Measurements from ENCODE around the gene EPB41L4A.
"Not testable (repeated sequence)": the region's sequence is repeated elsewhere in the genome, so short reads cannot be mapped to it uniquely, and the experiment has no call there.

The EPB41L4A gene

GRCh38 chr5:112397690-112398089 lies 21.4 kb downstream of the EPB41L4A start:
- DNase-seq (ENCODE audit: low read depth): no peak

DNA sequence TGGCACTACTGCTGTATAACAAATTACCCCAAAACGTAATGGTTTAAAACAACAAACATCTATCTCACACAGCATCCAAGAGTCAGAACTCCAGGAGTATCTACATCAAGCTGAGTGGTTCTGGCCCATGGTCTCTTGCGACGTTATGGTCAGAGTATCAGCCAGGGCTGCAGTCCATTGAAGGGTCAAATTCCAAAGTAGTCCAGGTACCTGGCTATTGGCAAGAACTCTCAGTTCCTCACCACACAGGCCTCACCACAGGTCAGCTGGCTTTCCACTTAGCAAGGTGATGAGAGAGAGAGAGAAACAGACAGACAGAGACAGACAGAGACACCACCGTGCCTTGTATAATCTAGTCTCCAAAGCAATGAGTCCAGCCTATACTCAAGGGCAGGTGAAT lies 22.6 kb downstream of the EPB41L4A start:
- DNase-seq (ENCODE audit: low read depth): no peak

GRCh38 chr5:112395299-112395698 lies 23.8 kb downstream of the EPB41L4A start:
- not testable (repeated sequence) for DNase-seq (ENCODE audit: low read depth)

DNA sequence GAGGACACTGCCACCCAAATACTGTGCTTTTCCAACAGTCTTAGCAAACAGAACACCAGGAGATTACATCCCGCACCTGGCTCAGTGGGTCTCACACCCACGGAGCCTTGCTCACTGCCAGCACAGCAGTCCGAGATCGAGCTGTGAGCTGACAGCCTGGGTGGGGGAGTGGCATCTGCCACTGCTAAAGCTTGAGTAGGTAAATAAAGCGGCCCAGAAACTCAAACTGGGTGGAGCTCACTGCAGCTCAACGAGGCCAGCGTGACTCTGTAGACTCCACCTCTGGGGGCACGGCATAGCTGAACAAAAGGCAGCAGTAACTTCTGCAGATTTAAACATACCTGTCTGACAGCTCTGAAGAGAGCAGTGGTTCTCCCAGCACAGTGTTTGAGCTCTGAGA lies 28.8 kb downstream of the EPB41L4A start:
- no peak for DNase-seq (ENCODE audit: low read depth)

DNA sequence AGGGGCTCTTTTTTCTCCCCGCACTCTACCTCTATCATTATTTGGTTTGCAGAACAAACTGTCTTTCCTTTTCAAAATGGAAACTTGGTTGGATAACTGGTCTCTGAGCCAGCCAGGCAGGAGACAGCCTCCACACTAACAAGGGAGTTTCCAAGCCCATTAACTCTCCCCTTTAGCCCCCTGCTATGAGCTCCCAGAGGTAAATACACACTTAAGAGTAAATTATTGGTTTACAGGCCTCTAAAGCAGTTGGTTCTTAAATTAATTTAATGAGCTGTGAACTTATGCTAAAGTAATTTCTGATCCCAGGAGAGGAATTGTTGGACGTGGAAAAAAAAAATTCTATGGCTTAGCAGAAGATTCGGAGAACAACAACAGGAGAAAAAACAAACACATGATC lies 30.3 kb downstream of the EPB41L4A start:
- no peak for DNase-seq (ENCODE audit: low read depth)

- no peak for DNase-seq (ENCODE audit: low read depth)
Measured at GRCh38 chr5:112388074-112388473, 31.0 kb downstream of the EPB41L4A start.

- DNase-seq (ENCODE audit: low read depth): no peak
Measured at GRCh38 chr5:112386766-112387165, 32.3 kb downstream of the EPB41L4A start.

GRCh38 chr5:112385969-112386368 lies 33.1 kb downstream of the EPB41L4A start:
- DNase-seq (ENCODE audit: low read depth): no peak

GRCh38 chr5:112385566-112385965 lies 33.5 kb downstream of the EPB41L4A start:
- no peak for DNase-seq (ENCODE audit: low read depth)

DNA sequence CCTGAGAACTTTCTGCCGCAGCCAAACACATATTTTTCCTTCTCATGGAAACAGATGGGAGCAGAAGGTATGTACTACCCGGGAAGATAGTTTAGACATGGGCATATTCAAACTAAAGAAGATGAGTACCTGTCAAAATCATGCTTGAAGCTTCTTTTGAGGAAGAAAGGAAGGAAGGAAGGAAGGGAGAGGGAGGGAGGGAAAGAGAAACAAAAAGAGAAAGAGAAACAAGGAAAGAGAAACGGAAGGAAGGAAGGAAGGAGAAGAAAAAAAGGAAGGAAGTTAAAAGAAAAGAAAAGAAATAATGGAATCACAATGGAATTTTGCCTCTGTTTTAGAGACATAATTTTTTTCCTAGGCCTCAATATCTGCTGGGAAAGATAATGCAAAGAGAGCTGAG lies 34.6 kb downstream of the EPB41L4A start:
- no peak for DNase-seq (ENCODE audit: low read depth)

- DNase-seq (ENCODE audit: low read depth): no peak
Measured at GRCh38 chr5:112382886-112383285, 36.2 kb downstream of the EPB41L4A start.

- no peak for DNase-seq (ENCODE audit: low read depth)
Measured at GRCh38 chr5:112381521-112381920, 37.6 kb downstream of the EPB41L4A start.

GRCh38 chr5:112379542-112380325 lies 39.3 kb downstream of the EPB41L4A start:
- no peak for DNase-seq (ENCODE audit: low read depth)

GRCh38 chr5:112374818-112375217 lies 44.3 kb downstream of the EPB41L4A start:
- DNase-seq (ENCODE audit: low read depth): no peak

GRCh38 chr5:112374356-112374755 lies 44.7 kb downstream of the EPB41L4A start:
- DNase-seq (ENCODE audit: low read depth): no peak

- no peak for DNase-seq (ENCODE audit: low read depth)
Measured at GRCh38 chr5:112373885-112374284, 45.2 kb downstream of the EPB41L4A start.

DNA sequence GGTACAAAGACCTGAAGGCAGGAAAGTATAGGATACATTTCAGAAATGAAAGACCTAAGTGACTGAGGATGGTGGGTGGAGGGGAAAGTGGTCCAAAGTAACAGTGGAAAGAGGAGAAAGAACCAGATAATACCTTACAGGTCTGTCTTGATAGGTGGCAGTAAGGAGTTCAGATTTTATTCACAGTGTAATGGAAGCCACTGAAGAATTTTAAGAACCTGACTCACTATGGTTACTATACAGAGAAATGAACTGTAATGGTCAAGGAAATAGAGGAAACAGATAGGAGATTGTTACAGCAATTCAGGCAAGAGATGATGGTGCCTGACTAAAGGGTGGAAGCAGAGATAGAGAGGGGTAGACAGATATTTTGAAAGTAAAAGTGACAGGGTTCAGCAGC lies 46.5 kb downstream of the EPB41L4A start:
- no peak for DNase-seq (ENCODE audit: low read depth)

DNA sequence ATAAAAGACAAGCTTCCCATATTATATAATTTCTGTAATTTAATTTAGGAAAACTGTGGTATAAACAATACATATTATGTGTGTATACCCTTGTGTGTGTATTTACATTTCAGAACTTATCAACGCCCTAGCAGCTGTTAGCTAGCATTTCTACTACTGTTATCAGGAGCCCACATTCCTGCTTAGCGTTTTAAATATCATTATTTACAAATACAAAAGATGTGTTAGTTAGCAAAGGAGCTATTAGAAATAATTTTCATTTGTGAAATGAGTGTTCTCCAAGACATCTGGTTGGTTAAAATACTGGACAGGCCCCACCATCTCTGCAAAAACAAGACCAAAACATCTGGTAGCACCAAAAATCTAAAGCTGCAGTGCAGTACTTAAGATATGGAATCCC lies 48.0 kb downstream of the EPB41L4A start:
- DNase-seq (ENCODE audit: low read depth): no peak

DNA sequence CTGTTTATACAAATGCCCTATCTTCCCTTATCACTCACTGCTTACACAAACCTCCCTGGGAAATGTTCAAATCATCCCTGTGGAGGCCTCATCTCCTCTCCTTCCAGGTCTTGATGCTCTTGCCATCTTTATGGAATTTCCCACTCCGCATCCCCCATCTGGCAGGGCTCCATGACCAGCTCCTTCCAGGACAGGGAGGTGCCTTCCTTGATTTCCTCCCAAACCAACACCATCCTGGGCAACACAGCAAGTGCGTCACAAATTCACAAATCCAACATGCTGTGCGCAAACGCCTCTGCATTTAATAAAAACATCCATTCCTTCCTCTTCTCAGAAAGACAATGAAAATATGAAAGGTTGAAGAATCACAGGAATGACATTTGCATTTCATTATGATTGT lies 51.7 kb downstream of the EPB41L4A start:
- no peak for DNase-seq (ENCODE audit: low read depth)

DNA sequence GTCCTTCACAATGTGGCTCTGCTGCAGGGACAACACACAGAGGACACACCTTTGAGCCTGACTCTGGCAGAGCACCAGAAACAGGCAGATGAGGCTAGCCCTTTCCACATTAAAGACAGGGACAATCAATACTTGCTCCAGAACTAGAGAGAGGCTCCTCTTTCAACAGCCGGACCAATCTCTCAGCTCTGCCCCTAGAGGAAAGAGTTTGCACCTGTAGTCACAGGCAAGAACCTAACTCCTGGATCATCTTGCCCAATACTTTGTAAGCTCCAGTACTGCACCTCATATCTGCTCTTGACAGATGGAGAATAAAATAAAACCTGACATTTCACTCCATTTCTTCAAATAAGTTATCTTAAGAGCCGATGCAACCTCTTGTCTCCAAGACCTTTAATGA lies 52.1 kb downstream of the EPB41L4A start:
- DNase-seq (ENCODE audit: low read depth): no peak

DNA sequence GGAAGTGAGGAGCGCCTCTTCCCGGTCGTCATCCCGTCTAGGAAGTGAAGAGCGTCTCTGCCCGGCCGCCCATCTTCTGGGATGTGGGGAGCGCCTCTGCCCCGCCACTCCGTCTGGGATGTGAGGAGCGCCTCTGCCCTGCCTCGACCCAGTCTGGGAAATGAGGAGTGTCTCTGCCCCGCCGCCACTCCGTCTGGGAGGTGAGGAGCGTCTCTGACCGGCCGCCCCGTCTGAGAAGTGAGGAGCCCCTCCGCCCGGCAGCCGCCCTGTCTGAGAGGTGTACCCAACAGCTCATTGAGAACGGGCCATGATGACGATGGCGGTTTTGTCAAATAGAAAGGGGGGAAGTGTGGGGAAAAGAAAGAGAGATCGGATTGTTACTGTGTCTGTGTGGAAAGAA lies 58.3 kb downstream of the EPB41L4A start:
- DNase-seq (ENCODE audit: low read depth): not testable (repeated sequence)

DNA sequence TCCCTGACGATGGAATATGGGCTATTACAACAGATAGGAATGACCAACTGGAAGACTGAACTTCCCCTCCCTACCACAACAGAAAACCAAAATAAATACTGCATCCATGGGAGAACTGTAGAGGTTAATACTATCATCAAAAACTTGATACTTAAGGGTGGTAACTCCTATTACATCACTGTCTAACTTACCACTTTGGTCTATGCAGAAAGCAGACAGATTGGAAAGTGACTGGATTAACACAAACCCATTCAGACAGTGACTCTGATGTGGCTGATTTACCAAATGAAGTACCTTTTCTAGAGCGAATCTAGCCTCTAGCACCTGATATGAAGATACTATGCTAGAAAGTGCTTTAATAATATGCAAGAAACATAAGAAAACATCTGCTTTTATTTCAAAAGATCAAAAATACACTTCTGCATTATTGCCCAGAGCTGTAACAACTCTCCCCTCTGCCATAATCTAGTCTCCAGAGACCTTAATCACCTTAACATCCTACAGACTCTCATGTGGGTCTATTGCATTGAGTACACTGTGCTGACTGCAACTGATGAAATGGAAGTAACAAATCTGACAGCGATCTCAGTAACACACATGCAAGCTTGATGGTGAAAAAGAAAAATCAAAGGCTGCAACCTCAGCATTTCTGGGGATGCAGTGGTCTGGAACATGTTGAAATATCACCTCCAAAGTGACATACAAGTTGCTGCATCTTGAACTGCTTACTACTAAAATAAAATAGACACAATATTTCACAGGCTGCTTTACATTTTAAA lies 62.7 kb downstream of the EPB41L4A start:
- no peak for DNase-seq (ENCODE audit: low read depth)

DNA sequence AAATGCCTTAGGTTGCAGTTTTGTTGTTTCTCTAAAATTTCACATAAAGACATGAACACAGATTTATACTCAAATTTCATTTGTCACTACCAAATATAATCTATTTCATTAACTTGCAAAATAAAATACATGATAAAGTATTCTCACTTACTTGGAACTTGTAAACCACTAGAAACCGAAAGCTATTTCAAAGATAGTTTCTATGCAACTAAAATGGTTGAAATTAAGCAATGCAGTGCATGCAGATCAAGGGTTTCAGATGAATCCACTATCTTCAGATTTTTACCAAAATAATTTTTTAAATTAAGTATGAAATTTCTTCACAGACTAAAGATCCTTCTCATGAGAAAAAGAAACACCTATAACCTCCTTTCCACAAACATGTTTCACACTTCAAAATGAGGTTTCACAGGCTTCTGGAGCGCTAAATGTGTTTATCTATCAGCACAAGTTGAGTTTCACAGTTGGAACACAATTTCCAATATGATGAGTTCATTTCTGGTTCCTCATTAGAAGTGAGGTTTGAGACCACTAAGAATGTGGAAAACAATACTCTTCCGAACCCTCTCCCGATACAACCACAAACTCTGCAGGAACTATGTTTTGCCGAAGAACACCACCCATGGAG lies 63.9 kb downstream of the EPB41L4A start:
- DNase-seq (ENCODE audit: low read depth): no peak

All from T follicular helper cell (primary cell).